Sigmoid colon (tissue), 7 donors: ENCODE data around the gene INTS3. TPM values are rescaled to one million over a fixed set of nuclear protein-coding genes. Genes with fewer than 3 reads are reported as not detected.

Experiments used
- DNase-seq: peaks from one replicate; pipeline ENCODE4 v3.0.0-alpha.2; 2019
- H3K27ac ChIP-seq, 4 donors: fragments of 200-600 bp; sonication (generic); one replicate each; pipeline ENCODE4 v1.5.1; 2016 to 2019; ENCODE audit warnings: mild to moderate bottlenecking in 1 of 4
- H3K27me3 ChIP-seq, 3 donors: fragments of 200-600 bp; sonication (generic); one replicate each; pipeline ENCODE4 v1.5.1; 2019; ENCODE audit warnings: mild to moderate bottlenecking in 1 of 3
- H3K36me3 ChIP-seq, 4 donors: fragments of 200-600 bp; sonication (generic); one replicate each; pipeline ENCODE4 v1.5.1; 2016 to 2019
- H3K4me1 ChIP-seq, 4 donors: fragments of 200-600 bp; sonication (generic); one replicate each; pipeline ENCODE4 v1.5.1; 2017 to 2019
- H3K4me3 ChIP-seq, 4 donors: fragments of 200-600 bp; sonication (generic); one replicate each; pipeline ENCODE4 v1.5.1; 2017 to 2019; ENCODE audit warnings: mild to moderate bottlenecking in 2 of 4, moderate library complexity in 1 of 4
- H3K9me3 ChIP-seq, 4 donors: fragments of 200-600 bp in 3 of 4; sonication (generic) in 3 of 4; one replicate each; pipeline versions ENCODE4 v1.5.1 to v1.6.1; 2013 to 2019
- CTCF ChIP-seq, 4 experiments: fragments of 450-650 bp in 3 of 4; fragments of 200-600 bp in 1 of 4; IDR thresholded peaks; one replicate each; pipeline ENCODE4 v1.5.1; 2016 to 2019; ENCODE audit warnings: antibody characterized with exemption in 4 of 4, mild to moderate bottlenecking in 3 of 4, moderate library complexity in 2 of 4
- EP300 ChIP-seq, 4 donors: sonication (generic); formaldehyde crosslinking; IDR thresholded peaks; one replicate each; pipeline ENCODE4 v1.6.1; 2017; ENCODE audit warnings: antibody characterized with exemption in 4 of 4
- POLR2A ChIP-seq, 2 donors: fragments of 450-650 bp; IDR thresholded peaks; one replicate each; pipeline ENCODE4 v1.6.1; 2016; ENCODE audit warnings: antibody characterized with exemption in 2 of 2, mild to moderate bottlenecking in 2 of 2, moderate library complexity in 2 of 2
- POLR2AphosphoS5 ChIP-seq, 4 donors: sonication (generic); formaldehyde crosslinking; IDR thresholded peaks; one replicate each; pipeline ENCODE4 v1.6.1; 2017; ENCODE audit warnings: antibody characterized with exemption in 4 of 4
- WGBS, 2 donors: extraction: QIAGEN DNeasy Blood & Tissue Kit; methylation state at CpG; one replicate each; pipeline ENCODE4 v1.1.7; 2013; 5-methylcytosine and 5-hydroxymethylcytosine counted together
- intact Hi-C: fragments of 100-400 bp; cut with DNase I; formaldehyde crosslinking; loops from one replicate; pipeline ENCODE4 v1.15.1; 2023
- polyA plus RNA-seq, 3 donors: library from polyadenylated mRNA; stranded (reverse); fragments of 200-250 nt; gene quantifications; one replicate each; pipeline ENCODE4 v1.2.3, GENCODE V29; 2013
- total RNA-seq, 4 donors: library from RNA; depleted of rRNA; stranded (reverse); fragments of >200 nt; gene quantifications; one replicate each; pipeline ENCODE4 v1.1.0, GENCODE V29; 2016
- donor health status: healthy with polysubstance abuse.
- donor health status: Bipolar disorder and iron deficiency.
- donor health status: healthy.

The INTS3 gene
- total and polyA plus RNA-seq, 7 donors: 5.4 to 53.7 (median 31.4) TPM

DNA sequence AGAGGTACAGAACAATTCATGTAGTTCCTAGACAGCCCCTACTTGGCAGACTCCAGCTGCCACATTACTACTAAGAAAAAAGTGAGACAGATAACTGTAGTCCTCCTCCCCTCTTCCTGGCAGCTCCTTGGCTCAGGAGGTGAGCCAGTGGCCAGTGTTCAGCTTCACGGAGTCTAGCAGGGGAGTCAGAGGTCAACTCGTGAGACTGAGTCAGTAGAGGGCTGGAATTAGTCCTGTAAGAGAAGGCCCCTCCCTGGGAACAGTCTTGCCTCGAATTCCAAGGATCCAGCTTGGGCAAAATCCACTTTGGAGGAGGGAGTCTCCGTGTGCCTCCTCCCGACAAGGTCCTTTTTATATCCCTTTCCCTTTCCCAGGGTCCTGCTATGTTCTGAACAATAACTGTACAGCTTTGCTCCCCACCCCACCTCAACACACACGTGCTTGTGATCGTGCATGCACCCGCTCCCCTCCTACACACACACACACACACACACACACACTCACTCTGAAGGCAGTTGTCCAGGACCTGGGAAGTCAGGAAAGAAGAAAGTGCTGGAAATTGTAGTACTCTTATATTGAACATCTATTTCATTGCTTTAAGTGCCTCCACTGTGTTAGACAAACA is 24.8 kb downstream of the INTS3 start:
- WGBS, 2 donors: 86 to 91% methylated on average over 8 of the region's 8 CpGs
- H3K4me3 ChIP-seq: no peak overlapping the region
- peak; percentile 92 for DNase-seq
- H3K9me3 ChIP-seq: no peaks in the 10 kb centered on the region
- H3K4me1 ChIP-seq: peaks cover 0 to 39% (median 11%) of the 10 kb centered on the region in 4 donors
- intact Hi-C loops: loop anchor here (5.0 kb wide), 1 partner anchor 240 kb away; no protein-coding TSS in a partner anchor
- H3K27me3 ChIP-seq: no peaks in the 10 kb centered on the region
- peak overlapping the region; percentile 54 to 68 (median 60) for H3K27ac ChIP-seq
- peaks cover 10 to 93% (median 33%) of the 10 kb centered on the region in 4 donors for H3K36me3 ChIP-seq
- peak in 3 of 4 donors; percentile 30 to 60 (median 33) for TF ChIP-seq POLR2AphosphoS5 (IDR thresholded peaks at IDR 0.05)
- no peak for TF ChIP-seq POLR2A (IDR thresholded peaks at IDR 0.05)
- TF ChIP-seq CTCF (IDR thresholded peaks at IDR 0.05): no peak
- peak in 1 of 4 donors; percentile 19 for TF ChIP-seq EP300 (IDR thresholded peaks at IDR 0.05)

DNA sequence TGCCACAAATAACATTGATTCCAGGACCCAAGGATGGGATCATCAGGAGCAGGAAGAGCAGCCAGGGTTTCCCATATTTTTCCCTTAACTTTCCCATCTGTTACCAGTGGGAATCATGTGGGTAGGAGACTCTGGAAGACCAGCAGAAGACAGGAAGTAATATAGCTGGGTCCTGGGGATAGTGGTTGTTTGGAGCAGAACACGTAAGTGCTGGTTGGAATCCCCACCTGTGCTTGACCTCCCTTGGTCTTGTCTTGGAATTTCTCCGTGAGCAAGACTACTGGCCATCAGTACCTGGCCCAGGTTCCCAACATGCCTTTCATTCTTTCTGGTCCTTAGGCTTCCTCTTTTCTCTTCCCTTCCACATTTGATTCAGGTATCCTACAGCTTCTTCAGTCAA is 26.4 kb downstream of the INTS3 start:
- H3K36me3 ChIP-seq: peaks cover 10 to 92% (median 37%) of the 10 kb centered on the region in 4 donors
- intact Hi-C loops: loop anchor here (5.0 kb wide), 1 partner anchor 242 kb away; no protein-coding TSS in a partner anchor
- TF ChIP-seq CTCF (IDR thresholded peaks at IDR 0.05) (no peak), EP300 (IDR thresholded peaks at IDR 0.05) (no peak)

GRCh38 chr1:153760440-153760839 is 32.6 kb downstream of the INTS3 start:
- intact Hi-C loops: no loop called here
- peaks cover 0 to 14% (median 7%) of the 10 kb centered on the region in 4 donors for H3K4me1 ChIP-seq
- H3K36me3 ChIP-seq: peaks cover 6 to 98% (median 24%) of the 10 kb centered on the region in 4 donors
- WGBS, 2 donors: 97% methylated on average over 4 of the region's 4 CpGs
- no peak for DNase-seq
- H3K27me3 ChIP-seq: no peaks in the 10 kb centered on the region
- no peak overlapping the region for H3K4me3 ChIP-seq
- H3K27ac ChIP-seq: no peak overlapping the region
- TF ChIP-seq EP300 (IDR thresholded peaks at IDR 0.05): no peak
- TF ChIP-seq POLR2AphosphoS5 (IDR thresholded peaks at IDR 0.05): no peak
- TF ChIP-seq CTCF (IDR thresholded peaks at IDR 0.05): no peak
- no peak for TF ChIP-seq POLR2A (IDR thresholded peaks at IDR 0.05)
- no peaks in the 10 kb centered on the region for H3K9me3 ChIP-seq

More for the DNA sequence above, 26.4 kb downstream of the INTS3 start:
- no peaks in the 10 kb centered on the region for H3K27me3 ChIP-seq
- peaks cover 0 to 30% (median 12%) of the 10 kb centered on the region in 4 donors for H3K4me1 ChIP-seq
- no peak overlapping the region for H3K4me3 ChIP-seq
- H3K9me3 ChIP-seq: no peaks in the 10 kb centered on the region
- H3K27ac ChIP-seq: no peak overlapping the region
- DNase-seq: no peak
- WGBS, 2 donors: 97 to 100% methylated on average over 2 of the region's 2 CpGs

DNA sequence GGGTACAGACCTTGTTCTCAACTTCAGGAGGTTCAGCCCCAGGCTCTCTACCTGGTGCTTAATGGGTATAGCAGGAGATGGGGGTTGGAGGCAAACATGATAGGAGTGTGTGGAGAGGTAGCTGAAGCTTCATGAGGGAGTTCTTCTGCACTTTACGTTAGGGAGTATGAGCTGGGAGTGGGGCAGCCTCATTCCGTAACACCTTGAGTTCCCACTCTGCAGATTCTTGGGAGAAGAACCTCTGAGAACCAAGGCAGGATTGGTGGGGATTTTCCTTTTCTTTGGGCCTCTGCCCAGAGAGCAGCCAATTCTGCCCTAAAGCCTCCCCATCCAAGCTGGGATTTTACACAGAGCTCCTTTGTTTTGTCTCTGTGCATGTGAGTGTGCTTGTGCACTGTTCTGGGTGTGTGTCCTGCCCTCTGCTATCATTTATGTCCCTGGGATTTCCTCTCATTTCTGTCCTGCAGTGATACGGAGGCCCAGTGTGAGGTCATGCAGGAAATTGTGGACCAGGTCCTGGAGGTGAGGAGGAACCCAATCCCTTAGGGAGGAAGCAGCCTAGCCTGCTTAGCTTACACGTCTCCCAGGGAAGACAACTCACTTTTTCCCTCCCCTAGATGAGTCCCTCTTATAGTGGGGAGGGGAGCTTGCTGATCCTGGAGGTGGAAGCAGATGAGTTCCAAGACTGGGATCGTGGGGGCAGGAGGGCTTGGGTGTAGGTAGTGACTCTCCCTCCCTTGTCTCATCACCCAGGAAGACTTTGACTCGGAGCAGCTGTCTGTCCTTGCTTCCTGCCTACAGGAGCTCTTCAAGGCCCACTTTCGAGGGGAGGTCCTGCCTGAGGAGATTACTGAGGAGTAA is 35.7 kb downstream of the INTS3 start:
- peaks cover 18 to 98% (median 30%) of the 10 kb centered on the region in 4 donors for H3K36me3 ChIP-seq
- H3K27ac ChIP-seq: peak overlapping the region in 2 of 4 donors; percentile 13 to 46

More for the DNA sequence above, 35.7 kb downstream of the INTS3 start:
- Histone ChIP-seq H3K9me3 (no peaks in the 10 kb centered on the region), H3K4me1 (peaks cover 0 to 13% (median 6%) of the 10 kb centered on the region in 4 donors), H3K27me3 (no peaks in the 10 kb centered on the region), H3K4me3 (no peak overlapping the region)
- WGBS, 2 donors: 50 to 69% methylated on average over 7 of the region's 7 CpGs
- no peak for TF ChIP-seq EP300 (IDR thresholded peaks at IDR 0.05)
- no peak for TF ChIP-seq CTCF (IDR thresholded peaks at IDR 0.05)
- no peak for TF ChIP-seq POLR2A (IDR thresholded peaks at IDR 0.05)
- DNase-seq: no peak
- intact Hi-C loops: no loop called here
